Measurements from ENCODE around the gene INPP1.

GRCh38 chr2:190333928-190334327 is 9.5 kb upstream of the INPP1 start:
- TF ChIP-seq POLR2AphosphoS5 (IDR thresholded peaks at IDR 0.05; ENCODE audit: low read depth, low read length) (no peak), POLR2A (IDR thresholded peaks at IDR 0.05; ENCODE audit: low read depth, low read length) (no peak)
